Hepatocyte (in vitro differentiated cells): Measurements from ENCODE around the gene SNX4. TPM values are rescaled to one million over a fixed set of nuclear protein-coding genes. Genes with fewer than 3 reads are reported as not detected.

ENCODE experiments used
- DNase-seq: peaks from one replicate; pipeline ENCODE4 v3.0.0-alpha.2; 2016; ENCODE audit warnings: low spot score
- H2AFZ ChIP-seq: fragments of 200-600 bp; sonication (generic); 2 replicates; pipeline ENCODE4 v1.6.0; 2016; ENCODE audit warnings: antibody characterized with exemption, mild to moderate bottlenecking
- H3K27ac ChIP-seq: fragments of 200-600 bp; sonication (generic); 2 replicates; pipeline ENCODE4 v1.5.1; 2016; ENCODE audit warnings: mild to moderate bottlenecking
- H3K27me3 ChIP-seq: fragments of 200-600 bp; sonication (generic); 2 replicates; pipeline ENCODE4 v1.6.1; 2016
- H3K36me3 ChIP-seq: fragments of 200-600 bp; sonication (generic); replicated peaks from 2 replicates; pipeline ENCODE4 v1.5.1; 2016; ENCODE audit warnings: low read depth; ENCODE audit not compliant: insufficient read depth
- H3K4me1 ChIP-seq: fragments of 200-600 bp; sonication (generic); 2 replicates; pipeline ENCODE4 v1.5.1; 2016; ENCODE audit warnings: mild to moderate bottlenecking, moderate library complexity; ENCODE audit not compliant: insufficient read depth
- H3K4me2 ChIP-seq: fragments of 200-600 bp; sonication (generic); 2 replicates; pipeline ENCODE4 v1.6.0; 2016
- H3K4me3 ChIP-seq: fragments of 200-600 bp; sonication (generic); 2 replicates; pipeline ENCODE4 v1.5.1; 2016; ENCODE audit warnings: mild to moderate bottlenecking
- H3K79me2 ChIP-seq: fragments of 200-600 bp; sonication (generic); 2 replicates; pipeline ENCODE4 v1.6.0; 2017; ENCODE audit warnings: mild to moderate bottlenecking
- H3K9me2 ChIP-seq: fragments of 200-600 bp; sonication (generic); replicated peaks from 2 replicates; pipeline ENCODE4 v1.6.0; 2017; ENCODE audit warnings: mild to moderate bottlenecking; ENCODE audit not compliant: insufficient read depth
- H3K9me3 ChIP-seq: fragments of 200-600 bp; sonication (generic); 2 replicates; pipeline ENCODE4 v1.5.1; 2016; ENCODE audit warnings: low read depth, mild to moderate bottlenecking
- H4K20me1 ChIP-seq: fragments of 200-600 bp; sonication (generic); 2 replicates; pipeline ENCODE4 v1.6.0; 2016; ENCODE audit warnings: mild to moderate bottlenecking; ENCODE audit not compliant: insufficient read depth, poor library complexity, severe bottlenecking
- CTCF ChIP-seq: fragments of 200-600 bp; sonication (generic); IDR thresholded peaks from 2 replicates; pipeline ENCODE4 v1.5.1; 2016; ENCODE audit warnings: antibody characterized with exemption, mild to moderate bottlenecking; ENCODE audit not compliant: poor library complexity
- EZH2 ChIP-seq: fragments of 200-600 bp; sonication (generic); IDR thresholded peaks from 2 replicates; pipeline ENCODE4 v1.6.1; 2016; ENCODE audit warnings: antibody characterized with exemption, mild to moderate bottlenecking, borderline replicate concordance
- EZH2phosphoT487 ChIP-seq: fragments of 200-600 bp; sonication (generic); IDR thresholded peaks from one replicate; pipeline ENCODE4 v1.6.1; 2018; ENCODE audit warnings: antibody characterized with exemption, mild to moderate bottlenecking, low read depth, moderate library complexity; ENCODE audit not compliant: unreplicated experiment, severe bottlenecking
- WGBS: methylation state at CpG from one replicate; pipeline ENCODE4 v1.1.6; 2016; ENCODE audit warnings: low lambda C conversion rate; ENCODE audit errors: missing lambda C conversion rate; 5-methylcytosine and 5-hydroxymethylcytosine counted together
- polyA plus RNA-seq: library from polyadenylated mRNA; unstranded; fragments of >200 nt; fragmentation: Nextera tagmentation; extraction: Ambion mirVana; gene quantifications from 2 replicates; pipeline ENCODE4 v1.2.1, GENCODE V29; 2016
- small RNA-seq: library from RNA; depleted of rRNA; stranded (forward); fragments of <200 nt; gene quantifications from one replicate; pipeline ENCODE3, GENCODE V24; 2014
- total RNA-seq: library from RNA; depleted of rRNA; stranded (reverse); fragments of >200 nt; gene quantifications from 2 replicates; pipeline ENCODE4 v1.2.3, GENCODE V29; 2014

Gene SNX4
- total and polyA plus RNA-seq, 2 experiments from 2014 or later = 42.7 to 69.6 TPM

DNA sequence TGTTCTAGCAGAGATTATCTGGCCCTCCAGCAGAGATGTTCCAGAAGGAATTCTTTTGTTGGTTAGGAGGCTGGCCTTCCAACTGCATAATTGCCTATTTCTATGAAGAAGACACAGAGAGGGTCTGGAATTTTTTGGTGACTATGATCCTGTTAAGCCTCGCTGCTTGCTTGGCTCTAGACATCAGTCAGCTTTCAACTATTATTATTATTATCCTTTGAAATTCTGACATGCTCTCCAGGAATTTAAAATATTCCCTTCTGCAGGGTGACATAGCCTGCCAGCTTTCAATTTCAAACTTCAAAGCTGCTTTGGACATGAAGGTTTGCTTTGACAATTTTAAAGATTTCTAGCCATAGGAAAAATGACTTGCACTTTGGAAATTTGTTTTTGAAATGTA is 118.6 kb downstream of the SNX4 start:
- no peaks in the 10 kb centered on the region for H3K79me2 ChIP-seq
- no peak overlapping the region for H3K4me2 ChIP-seq
- 63% methylated on average over 1 of the region's 1 CpG for WGBS

DNA sequence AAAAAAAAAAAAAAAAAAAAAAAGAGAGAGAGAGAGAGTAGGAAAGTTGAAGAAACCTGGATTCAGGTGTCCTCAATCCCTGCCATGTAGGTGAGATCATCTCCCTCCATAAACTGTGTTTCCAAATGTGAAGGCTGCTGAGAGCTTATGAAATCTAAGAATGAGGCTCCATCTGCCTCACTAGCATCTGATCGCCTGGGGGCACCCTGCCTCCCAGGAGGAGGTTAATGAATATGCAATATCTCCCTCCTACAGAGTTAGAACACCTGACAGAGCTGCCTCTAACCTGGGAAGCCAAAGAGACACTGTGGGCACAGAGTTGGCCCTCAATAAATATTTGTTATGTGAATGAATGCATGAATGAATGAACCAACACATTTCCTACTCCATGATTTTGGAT is 121.0 kb downstream of the SNX4 start:
- no peaks in the 10 kb centered on the region for H3K27me3 ChIP-seq
- no peak overlapping the region for H2AFZ ChIP-seq
- H3K9me3 ChIP-seq = no peaks in the 10 kb centered on the region
- H3K27ac ChIP-seq = no peak overlapping the region
- no peaks in the 10 kb centered on the region for H3K36me3 ChIP-seq
- DNase-seq = peak; percentile 13
- H3K9me2 ChIP-seq = no peaks in the 10 kb centered on the region
- TF ChIP-seq EZH2phosphoT487 = no peak
- TF ChIP-seq EZH2 = no peak
- no peak for TF ChIP-seq CTCF
- no peak overlapping the region for H3K4me3 ChIP-seq
- H4K20me1 ChIP-seq = no peaks in the 10 kb centered on the region
- 20% methylated on average over 1 of the region's 1 CpG for WGBS
- no peak overlapping the region for H3K4me2 ChIP-seq
- H3K4me1 ChIP-seq = no peaks in the 10 kb centered on the region
- no peaks in the 10 kb centered on the region for H3K79me2 ChIP-seq

More for the DNA sequence above, 118.6 kb downstream of the SNX4 start:
- no peaks in the 10 kb centered on the region for H3K9me3 ChIP-seq
- H3K27me3 ChIP-seq = no peaks in the 10 kb centered on the region
- no peaks in the 10 kb centered on the region for H4K20me1 ChIP-seq
- H2AFZ ChIP-seq = no peak overlapping the region
- no peak overlapping the region for H3K27ac ChIP-seq
- TF ChIP-seq CTCF (no peak), EZH2 (no peak), EZH2phosphoT487 (no peak)
- no peaks in the 10 kb centered on the region for H3K9me2 ChIP-seq
- no peak for DNase-seq
- no peaks in the 10 kb centered on the region for H3K36me3 ChIP-seq
- H3K4me1 ChIP-seq = no peaks in the 10 kb centered on the region
- no peak overlapping the region for H3K4me3 ChIP-seq

Small RNA genes within 50 kb of the gene (small RNA-seq; reads per million reads assigned to genes)
- gene RF00019 = not detected

Other genes with a start within 250 kb of the SNX4 start
- gene ZNF148, start 144.9 kb downstream of the SNX4 start, total RNA-seq = 30.3 and 35.7 TPM in 2 replicates
- gene ZNF148, start 144.9 kb downstream of the SNX4 start, polyA plus RNA-seq = 20.9 and 23.2 TPM in 2 replicates
- gene OSBPL11, start 75.3 kb upstream of the SNX4 start, total RNA-seq = 15.0 and 18.8 TPM in 2 replicates
- gene OSBPL11, start 75.3 kb upstream of the SNX4 start, polyA plus RNA-seq = 7.2 and 12.6 TPM in 2 replicates